GM23338 (cell line): ENCODE data around the gene MIEN1. TPM values are rescaled to one million over a fixed set of nuclear protein-coding genes. Genes with fewer than 3 reads are reported as not detected.

ENCODE experiments used
- ATAC-seq: fragments of 200-7000 bp; cut with Tn5 transposase; 3 replicates; pipeline ENCODE4 v1.9.1; 2020
- DNase-seq: peaks from one replicate; pipeline ENCODE4 v3.0.0-alpha.2; 2015; ENCODE audit warnings: low spot score
- H2AFZ ChIP-seq: fragments of 200-600 bp; sonication (generic); 2 replicates; pipeline ENCODE4 v1.8.0; 2016; ENCODE audit warnings: antibody characterized with exemption, mild to moderate bottlenecking, moderate library complexity
- H3F3A ChIP-seq: fragments of 200-600 bp; sonication (generic); replicated peaks from 2 replicates; pipeline ENCODE4 v1.8.0; 2017; ENCODE audit warnings: antibody characterized with exemption, mixed run types, low read depth
- H3K27ac ChIP-seq: fragments of 200-600 bp; sonication (generic); 2 replicates; pipeline ENCODE4 v1.6.1; 2016; ENCODE audit warnings: low read depth
- H3K27me3 ChIP-seq: fragments of 200-600 bp; sonication (generic); 2 replicates; pipeline ENCODE4 v1.8.0; 2016; ENCODE audit warnings: mild to moderate bottlenecking, mixed run types, moderate library complexity; ENCODE audit not compliant: insufficient read depth
- H3K36me3 ChIP-seq: fragments of 200-600 bp; sonication (generic); 2 replicates; pipeline ENCODE4 v1.8.0; 2016; ENCODE audit warnings: mild to moderate bottlenecking; ENCODE audit not compliant: insufficient read depth
- H3K4me1 ChIP-seq: fragments of 200-600 bp; sonication (generic); 2 replicates; pipeline ENCODE4 v1.8.0; 2016; ENCODE audit warnings: mild to moderate bottlenecking, moderate library complexity; ENCODE audit not compliant: insufficient read depth
- H3K4me2 ChIP-seq: fragments of 200-600 bp; sonication (generic); 2 replicates; pipeline ENCODE4 v1.7.1; 2017; ENCODE audit warnings: mixed run types
- H3K4me3 ChIP-seq: fragments of 200-600 bp; sonication (generic); 2 replicates; pipeline ENCODE4 v1.6.1; 2016; ENCODE audit warnings: mixed run types
- H3K79me2 ChIP-seq: fragments of 200-600 bp; sonication (generic); replicated peaks from 2 replicates; pipeline ENCODE4 v1.8.0; 2017; ENCODE audit warnings: mild to moderate bottlenecking; ENCODE audit not compliant: insufficient read depth
- H3K9me2 ChIP-seq: fragments of 200-600 bp; sonication (generic); 2 replicates; pipeline ENCODE4 v1.8.0; 2017; ENCODE audit not compliant: insufficient read depth
- H4K20me1 ChIP-seq: fragments of 200-600 bp; sonication (generic); replicated peaks from 2 replicates; pipeline ENCODE4 v1.8.0; 2017; ENCODE audit warnings: mild to moderate bottlenecking; ENCODE audit not compliant: insufficient read depth
- H3K27ac Mint-ChIP-seq: 2 replicates; pipeline ENCODE4 v1.8.0; 2020; ENCODE audit warnings: inconsistent platforms, mild to moderate bottlenecking, moderate library complexity, mixed read lengths
- H3K27me3 Mint-ChIP-seq: 3 replicates; pipeline ENCODE4 v1.8.0; 2022; ENCODE audit warnings: low read depth, mild to moderate bottlenecking, moderate library complexity, mixed read lengths, inconsistent platforms; ENCODE audit not compliant: insufficient read depth, poor library complexity
- H3K36me3 Mint-ChIP-seq: 3 replicates; pipeline ENCODE4 v1.8.0; 2021; ENCODE audit warnings: low read depth, mild to moderate bottlenecking, inconsistent platforms, moderate library complexity, mixed read lengths
- H3K4me1 Mint-ChIP-seq: 3 replicates; pipeline ENCODE4 v1.8.0; 2020; ENCODE audit warnings: mild to moderate bottlenecking, inconsistent platforms, mixed read lengths
- H3K4me3 Mint-ChIP-seq: 3 replicates; pipeline ENCODE4 v1.8.0; 2021; ENCODE audit warnings: moderate library complexity, mild to moderate bottlenecking, inconsistent platforms, mixed read lengths
- H3K9me3 Mint-ChIP-seq: 3 replicates; pipeline ENCODE4 v1.8.0; 2020; ENCODE audit warnings: moderate library complexity, mild to moderate bottlenecking, inconsistent platforms, mixed read lengths
- CREB1 ChIP-seq: fragments of 250-450 bp; sonication (Bioruptor Pico); IDR thresholded peaks from 2 replicates; pipeline ENCODE4 v1.5.0; 2020; ENCODE audit warnings: low read depth, mild to moderate bottlenecking, moderate library complexity
- CTCF ChIP-seq, 2 experiments: fragments of 200-600 bp in 1 of 2; sonication (generic) in 1 of 2; conservative IDR thresholded peaks; 2 replicates each; pipeline versions ENCODE4 v1.5.1 to v1.6.1; 2016 to 2017; ENCODE audit warnings: antibody characterized with exemption in 2 of 2, low read depth in 2 of 2, mild to moderate bottlenecking in 2 of 2, moderate library complexity in 1 of 2
- ETS1 ChIP-seq: IDR thresholded peaks from 2 replicates; pipeline ENCODE4 v1.6.1; 2016; ENCODE audit warnings: antibody characterized with exemption
- EZH2 ChIP-seq: fragments of 200-600 bp; sonication (generic); IDR thresholded peaks from one replicate; pipeline ENCODE4 v1.8.0; 2017; ENCODE audit warnings: antibody characterized with exemption, mild to moderate bottlenecking, low read depth; ENCODE audit not compliant: unreplicated experiment
- EZH2phosphoT487 ChIP-seq: fragments of 200-600 bp; sonication (generic); IDR thresholded peaks from one replicate; pipeline ENCODE4 v1.8.1; 2018; ENCODE audit warnings: antibody characterized with exemption; ENCODE audit not compliant: unreplicated experiment
- JUNB ChIP-seq: IDR thresholded peaks from one replicate; pipeline ENCODE4 v1.6.1; 2016; ENCODE audit warnings: antibody characterized with exemption; ENCODE audit not compliant: unreplicated experiment
- NANOG ChIP-seq: IDR thresholded peaks from 2 replicates; pipeline ENCODE4 v1.6.1; 2016; ENCODE audit warnings: antibody characterized with exemption, borderline replicate concordance
- POLR2AphosphoS5 ChIP-seq: IDR thresholded peaks from 2 replicates; pipeline ENCODE4 v1.6.1; 2016; ENCODE audit warnings: antibody characterized with exemption, low read depth
- STAT1 ChIP-seq: IDR thresholded peaks from one replicate; pipeline ENCODE4 v1.6.1; 2016; ENCODE audit warnings: antibody characterized with exemption; ENCODE audit not compliant: unreplicated experiment
- ZNF114 ChIP-seq: fragments of 250-450 bp; sonication (Bioruptor Pico); IDR thresholded peaks from 2 replicates; pipeline ENCODE4 v1.5.0; 2020; ENCODE audit warnings: mild to moderate bottlenecking, moderate library complexity
- ZNF331 ChIP-seq: fragments of 250-450 bp; sonication (Bioruptor Pico); IDR thresholded peaks from 2 replicates; pipeline ENCODE4 v1.5.0; 2020; ENCODE audit warnings: low read depth, mild to moderate bottlenecking, moderate library complexity
- ZNF462 ChIP-seq: fragments of 250-450 bp; sonication (Bioruptor Pico); IDR thresholded peaks from 2 replicates; pipeline ENCODE4 v1.5.0; 2020; ENCODE audit warnings: mild to moderate bottlenecking, moderate library complexity
- polyA plus RNA-seq: library from polyadenylated mRNA; unstranded; fragments of >200 nt; fragmentation: Nextera tagmentation; extraction: Ambion mirVana; gene quantifications from 2 replicates; pipeline ENCODE4 v1.2.1, GENCODE V29; 2016
- total RNA-seq: library from RNA; depleted of rRNA; stranded (reverse); fragments of >200 nt; shearing (Covaris generic); gene quantifications from 2 replicates; pipeline ENCODE4 v1.2.3, GENCODE V29; 2014
- TF ChIP-seq, protein P1 (sequence below): IDR thresholded peaks from one replicate; pipeline ENCODE4 v1.6.1; 2018; ENCODE audit warnings: antibody characterized with exemption; ENCODE audit not compliant: unreplicated experiment

Gene MIEN1
- total and polyA plus RNA-seq, 2 experiments from 2014 or later, result 37.1 to 91.8 TPM

DNA sequence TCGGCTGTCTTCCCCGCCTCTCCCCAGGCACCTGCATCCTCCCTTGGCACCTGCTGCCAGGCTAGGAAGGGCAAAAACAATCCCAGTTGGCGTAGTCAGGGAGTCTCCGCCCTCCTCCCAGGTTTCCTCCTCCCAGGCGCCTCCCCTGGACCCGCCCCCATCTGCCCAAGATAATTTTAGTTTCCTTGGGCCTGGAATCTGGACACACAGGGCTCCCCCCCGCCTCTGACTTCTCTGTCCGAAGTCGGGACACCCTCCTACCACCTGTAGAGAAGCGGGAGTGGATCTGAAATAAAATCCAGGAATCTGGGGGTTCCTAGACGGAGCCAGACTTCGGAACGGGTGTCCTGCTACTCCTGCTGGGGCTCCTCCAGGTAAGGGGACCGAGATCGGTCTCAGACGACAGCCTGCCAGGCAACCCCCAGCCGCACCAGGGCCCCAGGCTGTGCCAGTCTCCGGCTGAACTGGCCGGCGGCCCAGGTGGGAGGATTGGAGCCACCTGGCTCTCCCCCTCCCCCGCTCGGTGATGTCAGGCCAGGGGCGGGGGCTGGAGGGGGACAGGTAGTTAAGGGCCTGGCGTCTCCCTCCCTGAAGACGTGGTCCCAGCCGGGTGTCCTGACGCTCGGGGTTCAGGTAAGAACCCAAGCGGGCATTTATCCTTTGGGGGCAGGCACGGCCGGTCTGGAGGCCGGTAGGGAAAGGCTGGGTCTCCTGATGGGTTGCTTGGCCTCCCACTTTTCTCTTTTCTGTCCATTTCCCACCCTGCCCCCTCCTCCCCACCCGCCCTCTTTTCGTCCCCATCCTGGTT lies 7.6 kb upstream of the MIEN1 start, which contains the start of gene GRB7:
Gene GRB7 (plus strand): TSS at position 179 of the 808 bp plus-strand sequence. CDS start 4,364 bp downstream, outside the sequence.
- peaks cover 41% of the 10 kb centered on the region for H3K4me1 Mint-ChIP-seq
- peak within 1 kb of the TSS; percentile 88 for H3K4me3 Mint-ChIP-seq
- H4K20me1 ChIP-seq, result no peaks in the 10 kb centered on the region
- no peaks in the 10 kb centered on the region for H3K36me3 ChIP-seq
- no peaks in the 10 kb centered on the region for H3K9me2 ChIP-seq
- peak within 1 kb of the TSS; percentile 90 for H3K27ac Mint-ChIP-seq
- 0 out of 3 replicates have a peak, but pooled peaks cover 3% of the 10 kb centered on the region for H3K36me3 Mint-ChIP-seq
- H3F3A ChIP-seq, result peaks cover 22% of the 10 kb centered on the region
- H3K9me3 Mint-ChIP-seq, result no peaks in the 10 kb centered on the region; the same call in 2 of the 3 replicates
- peak within 1 kb of the TSS; percentile 96 for H3K27ac ChIP-seq
- peaks cover 18% of the 10 kb centered on the region for H3K27me3 Mint-ChIP-seq
- H3K4me2 ChIP-seq, result peak within 1 kb of the TSS; percentile 100
- no peaks in the 10 kb centered on the region for H3K27me3 ChIP-seq
- H2AFZ ChIP-seq, result peak within 1 kb of the TSS; percentile 93
- ATAC-seq (peak; percentile 27), DNase-seq (peak; percentile 82)
- TF ChIP-seq ZNF331 (CRISPR knock-in tag) (no peak), POLR2AphosphoS5 (peak; percentile 43), EZH2 (no peak), CREB1 (peak; percentile 80), EZH2phosphoT487 (no peak), ZNF462 (CRISPR knock-in tag) (no peak), ZNF114 (CRISPR knock-in tag) (no peak), NANOG (no peak), STAT1 (no peak), JUNB (no peak), CTCF (conservative IDR thresholded peaks at IDR 0.05; ENCODE audit: low read depth in 2 of 2) (no peak), ETS1 (no peak)
- TF ChIP-seq, protein P1, sequence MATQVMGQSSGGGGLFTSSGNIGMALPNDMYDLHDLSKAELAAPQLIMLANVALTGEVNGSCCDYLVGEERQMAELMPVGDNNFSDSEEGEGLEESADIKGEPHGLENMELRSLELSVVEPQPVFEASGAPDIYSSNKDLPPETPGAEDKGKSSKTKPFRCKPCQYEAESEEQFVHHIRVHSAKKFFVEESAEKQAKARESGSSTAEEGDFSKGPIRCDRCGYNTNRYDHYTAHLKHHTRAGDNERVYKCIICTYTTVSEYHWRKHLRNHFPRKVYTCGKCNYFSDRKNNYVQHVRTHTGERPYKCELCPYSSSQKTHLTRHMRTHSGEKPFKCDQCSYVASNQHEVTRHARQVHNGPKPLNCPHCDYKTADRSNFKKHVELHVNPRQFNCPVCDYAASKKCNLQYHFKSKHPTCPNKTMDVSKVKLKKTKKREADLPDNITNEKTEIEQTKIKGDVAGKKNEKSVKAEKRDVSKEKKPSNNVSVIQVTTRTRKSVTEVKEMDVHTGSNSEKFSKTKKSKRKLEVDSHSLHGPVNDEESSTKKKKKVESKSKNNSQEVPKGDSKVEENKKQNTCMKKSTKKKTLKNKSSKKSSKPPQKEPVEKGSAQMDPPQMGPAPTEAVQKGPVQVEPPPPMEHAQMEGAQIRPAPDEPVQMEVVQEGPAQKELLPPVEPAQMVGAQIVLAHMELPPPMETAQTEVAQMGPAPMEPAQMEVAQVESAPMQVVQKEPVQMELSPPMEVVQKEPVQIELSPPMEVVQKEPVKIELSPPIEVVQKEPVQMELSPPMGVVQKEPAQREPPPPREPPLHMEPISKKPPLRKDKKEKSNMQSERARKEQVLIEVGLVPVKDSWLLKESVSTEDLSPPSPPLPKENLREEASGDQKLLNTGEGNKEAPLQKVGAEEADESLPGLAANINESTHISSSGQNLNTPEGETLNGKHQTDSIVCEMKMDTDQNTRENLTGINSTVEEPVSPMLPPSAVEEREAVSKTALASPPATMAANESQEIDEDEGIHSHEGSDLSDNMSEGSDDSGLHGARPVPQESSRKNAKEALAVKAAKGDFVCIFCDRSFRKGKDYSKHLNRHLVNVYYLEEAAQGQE, result no peak
- H3K79me2 ChIP-seq, result peaks cover 18% of the 10 kb centered on the region
- H3K4me1 ChIP-seq, result peaks cover 33% of the 10 kb centered on the region
- peak within 1 kb of the TSS; percentile 98 for H3K4me3 ChIP-seq
